HepG2 (cell line): ENCODE measurements around the gene LDLRAD4. TPM values are rescaled to one million over a fixed set of nuclear protein-coding genes. Genes with fewer than 3 reads are reported as not detected.

Source experiments
- CHCHD3 ChIP-seq: sonication (generic); formaldehyde crosslinking; IDR thresholded peaks from 2 replicates; pipeline ENCODE4 v1.8.0; 2022; ENCODE audit warnings: mild to moderate bottlenecking, missing genetic modification reagents, moderate library complexity
- DBP ChIP-seq: sonication (generic); formaldehyde crosslinking; IDR thresholded peaks from 2 replicates; pipeline ENCODE4 v1.4.0; 2020; ENCODE audit warnings: missing genetic modification reagents; ENCODE audit errors: not compliant biosample characterization
- E2F2 ChIP-seq: sonication (generic); formaldehyde crosslinking; IDR thresholded peaks from 2 replicates; pipeline ENCODE4 v1.4.0; 2020; ENCODE audit warnings: missing genetic modification reagents, borderline replicate concordance
- ELF4 ChIP-seq: sonication (generic); formaldehyde crosslinking; IDR thresholded peaks from 2 replicates; pipeline ENCODE4 v1.5.0; 2020; ENCODE audit warnings: missing genetic modification reagents, mild to moderate bottlenecking, moderate library complexity, borderline replicate concordance
- MAFG ChIP-seq: sonication (generic); formaldehyde crosslinking; IDR thresholded peaks from 2 replicates; pipeline ENCODE4 v1.5.1; 2020; ENCODE audit warnings: mild to moderate bottlenecking, missing genetic modification reagents
- PAF1 ChIP-seq: IDR thresholded peaks from 2 replicates; pipeline ENCODE4 v1.6.1; 2016; ENCODE audit warnings: missing genetic modification reagents, missing compliant biosample characterization
- SAP130 ChIP-seq: IDR thresholded peaks from 2 replicates; pipeline ENCODE4 v1.6.1; 2016; ENCODE audit warnings: low read depth
- TCF12 ChIP-seq, 2 experiments: fragments of 450-650 bp in 1 of 2; sonication (generic) in 1 of 2; formaldehyde crosslinking in 1 of 2; IDR thresholded peaks; 2 replicates each; pipeline versions ENCODE4 v1.6.1 to v1.8.0; 2017 to 2022; ENCODE audit warnings: antibody characterized with exemption in 1 of 2, mild to moderate bottlenecking in 1 of 2, missing genetic modification reagents in 1 of 2, moderate library complexity in 1 of 2
- THRA ChIP-seq: sonication (generic); formaldehyde crosslinking; IDR thresholded peaks from 2 replicates; pipeline ENCODE4 v1.4.0; 2020; ENCODE audit warnings: missing genetic modification reagents, borderline replicate concordance
- ZBTB43 ChIP-seq: sonication (generic); formaldehyde crosslinking; conservative IDR thresholded peaks from 2 replicates; pipeline ENCODE4 v1.4.0; 2020; ENCODE audit warnings: missing genetic modification reagents
- ZNF101 ChIP-seq: sonication (generic); formaldehyde crosslinking; IDR thresholded peaks from 2 replicates; pipeline ENCODE4 v1.4.0; 2020; ENCODE audit warnings: mild to moderate bottlenecking, low read depth, missing genetic modification reagents, borderline replicate concordance
- ZNF232 ChIP-seq: sonication (generic); formaldehyde crosslinking; IDR thresholded peaks from 2 replicates; pipeline ENCODE4 v1.4.0; 2020; ENCODE audit warnings: missing genetic modification reagents, borderline replicate concordance
- ZNF329 ChIP-seq: sonication (generic); formaldehyde crosslinking; IDR thresholded peaks from 2 replicates; pipeline ENCODE4 v1.9.0; 2021; ENCODE audit warnings: low read depth, mild to moderate bottlenecking, missing genetic modification reagents
- ZNF547 ChIP-seq: sonication (generic); formaldehyde crosslinking; IDR thresholded peaks from 2 replicates; pipeline ENCODE4 v1.5.1; 2020; ENCODE audit warnings: mild to moderate bottlenecking, missing genetic modification reagents
- ZNF746 ChIP-seq: sonication (generic); formaldehyde crosslinking; IDR thresholded peaks from 2 replicates; pipeline ENCODE4 v1.8.0; 2022; ENCODE audit warnings: mild to moderate bottlenecking, missing genetic modification reagents
- ZSCAN25 ChIP-seq: sonication (generic); formaldehyde crosslinking; IDR thresholded peaks from 2 replicates; pipeline ENCODE4 v1.8.0; 2022; ENCODE audit warnings: mild to moderate bottlenecking, missing genetic modification reagents
- polyA plus RNA-seq, 8 experiments: library from polyadenylated mRNA; depleted of rRNA in 3 of 8; stranded (reverse) in 7 of 8; unstranded in 1 of 8; fragments of >200 nt; fragmentation: Illumina TruSeq in 4 of 8; extraction: Trizol in 4 of 8; gene quantifications; 2 replicates each; pipeline versions ENCODE4 v1.2.1 to v1.2.3, GENCODE V29; 2011 to 2016; ENCODE audit warnings: low read depth in 4 of 8, missing spikeins in 1 of 8, mixed read lengths in 1 of 8; ENCODE audit not compliant: insufficient read depth in 1 of 8
- total RNA-seq, 5 experiments: library from RNA; depleted of rRNA; stranded (reverse); fragments of >200 nt; fragmentation: Illumina TruSeq; extraction: Trizol; gene quantifications; 2 replicates each; pipeline ENCODE4 v1.2.3, GENCODE V29; 2016; ENCODE audit warnings: low read depth in 1 of 5
- TF ChIP-seq, protein P1 (sequence below): sonication (generic); formaldehyde crosslinking; IDR thresholded peaks from 2 replicates; pipeline ENCODE4 v1.8.0; 2022; ENCODE audit warnings: missing genetic modification reagents, low read depth, mild to moderate bottlenecking, borderline replicate concordance
- TF ChIP-seq, protein P2 (sequence below): sonication (generic); formaldehyde crosslinking; IDR thresholded peaks from 2 replicates; pipeline ENCODE4 v1.4.0; 2020; ENCODE audit warnings: missing genetic modification reagents
- TF ChIP-seq, protein P3 (sequence below): sonication (generic); formaldehyde crosslinking; IDR thresholded peaks from 2 replicates; pipeline ENCODE4 v1.9.0; 2021; ENCODE audit warnings: missing genetic modification reagents, borderline replicate concordance

LDLRAD4 gene
- total and polyA plus RNA-seq, 2 of the 13 experiments (the other 11 are each of a cell fraction or from before 2014, with no cell fraction given) = 13.6 to 20.9 TPM

DNA sequence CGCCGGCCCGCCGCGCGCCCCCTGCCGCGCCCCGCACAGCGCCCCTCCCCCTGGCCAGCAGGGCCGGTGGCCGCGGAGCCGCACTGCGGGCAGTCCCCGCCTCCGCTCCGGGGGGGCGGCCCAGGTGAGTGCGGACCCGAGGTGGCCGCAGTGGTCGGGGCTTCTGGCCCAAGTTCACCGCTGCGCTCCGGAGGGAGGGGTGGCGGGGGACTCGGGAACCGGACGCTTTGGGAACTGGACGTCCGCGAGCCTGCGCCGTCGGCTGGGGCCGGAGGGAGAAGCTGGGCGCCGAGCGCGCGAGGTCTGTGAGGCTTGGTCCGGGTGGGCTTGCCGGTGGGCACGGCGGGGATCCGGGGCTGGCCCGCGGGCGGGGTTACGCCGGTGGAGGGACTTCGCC, 591 bp upstream of the LDLRAD4 start (continued):
- no peak for TF ChIP-seq ZNF232
- TF ChIP-seq, protein P1, sequence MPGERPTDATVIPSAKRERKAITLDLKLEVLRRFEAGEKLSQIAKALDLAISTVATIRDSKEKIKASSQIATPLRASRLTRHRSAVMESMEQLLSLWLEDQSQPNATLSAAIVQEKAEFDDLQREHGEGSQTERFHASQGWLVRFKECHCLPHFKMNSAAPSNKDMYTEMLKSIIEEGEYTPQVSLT = no peak
- TF ChIP-seq PAF1 (CRISPR knock-in tag) = no peak
- 0 out of 2 replicates have a peak, but pooled peaks have one; percentile 36 for TF ChIP-seq THRA (CRISPR knock-in tag)
- TF ChIP-seq ZBTB43 (CRISPR knock-in tag) = no peak
- no peak for TF ChIP-seq ZNF329
- TF ChIP-seq, protein P2, sequence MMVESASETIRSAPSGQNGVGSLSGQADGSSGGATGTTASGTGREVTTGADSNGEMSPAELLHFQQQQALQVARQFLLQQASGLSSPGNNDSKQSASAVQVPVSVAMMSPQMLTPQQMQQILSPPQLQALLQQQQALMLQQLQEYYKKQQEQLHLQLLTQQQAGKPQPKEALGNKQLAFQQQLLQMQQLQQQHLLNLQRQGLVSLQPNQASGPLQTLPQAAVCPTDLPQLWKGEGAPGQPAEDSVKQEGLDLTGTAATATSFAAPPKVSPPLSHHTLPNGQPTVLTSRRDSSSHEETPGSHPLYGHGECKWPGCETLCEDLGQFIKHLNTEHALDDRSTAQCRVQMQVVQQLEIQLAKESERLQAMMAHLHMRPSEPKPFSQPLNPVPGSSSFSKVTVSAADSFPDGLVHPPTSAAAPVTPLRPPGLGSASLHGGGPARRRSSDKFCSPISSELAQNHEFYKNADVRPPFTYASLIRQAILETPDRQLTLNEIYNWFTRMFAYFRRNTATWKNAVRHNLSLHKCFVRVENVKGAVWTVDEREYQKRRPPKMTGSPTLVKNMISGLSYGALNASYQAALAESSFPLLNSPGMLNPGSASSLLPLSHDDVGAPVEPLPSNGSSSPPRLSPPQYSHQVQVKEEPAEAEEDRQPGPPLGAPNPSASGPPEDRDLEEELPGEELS (CRISPR knock-in tag) = no peak
- TF ChIP-seq ZNF547 (CRISPR knock-in tag) = no peak
- no peak for TF ChIP-seq TCF12 (IDR thresholded peaks at IDR 0.05)
- no peak for TF ChIP-seq TCF12 (CRISPR knock-in tag; IDR thresholded peaks at IDR 0.05)
- TF ChIP-seq, protein P3, sequence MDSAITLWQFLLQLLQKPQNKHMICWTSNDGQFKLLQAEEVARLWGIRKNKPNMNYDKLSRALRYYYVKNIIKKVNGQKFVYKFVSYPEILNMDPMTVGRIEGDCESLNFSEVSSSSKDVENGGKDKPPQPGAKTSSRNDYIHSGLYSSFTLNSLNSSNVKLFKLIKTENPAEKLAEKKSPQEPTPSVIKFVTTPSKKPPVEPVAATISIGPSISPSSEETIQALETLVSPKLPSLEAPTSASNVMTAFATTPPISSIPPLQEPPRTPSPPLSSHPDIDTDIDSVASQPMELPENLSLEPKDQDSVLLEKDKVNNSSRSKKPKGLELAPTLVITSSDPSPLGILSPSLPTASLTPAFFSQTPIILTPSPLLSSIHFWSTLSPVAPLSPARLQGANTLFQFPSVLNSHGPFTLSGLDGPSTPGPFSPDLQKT (CRISPR knock-in tag) = no peak
- TF ChIP-seq ZNF746 (CRISPR knock-in tag) = peak; percentile 32; the same call in 1 of the 2 replicates
- TF ChIP-seq SAP130 (CRISPR knock-in tag) = peak; percentile 20; the same call in 1 of the 2 replicates
- TF ChIP-seq DBP (CRISPR knock-in tag) = no peak
- TF ChIP-seq ZSCAN25 (CRISPR knock-in tag) = no peak
- TF ChIP-seq CHCHD3 (CRISPR knock-in tag) = no peak
- TF ChIP-seq MAFG (CRISPR knock-in tag) = no peak
- no peak for TF ChIP-seq E2F2 (CRISPR knock-in tag)
- TF ChIP-seq ELF4 (CRISPR knock-in tag) = no peak
- no peak for TF ChIP-seq ZNF101 (CRISPR knock-in tag)
